K562 (cell line): ENCODE measurements around the gene CHCHD6. TPM values are rescaled to one million over a fixed set of nuclear protein-coding genes. Genes with fewer than 3 reads are reported as not detected.

Source experiments
- ADNP ChIP-seq: fragments of 200-800 bp; sonication (Bioruptor generic); IDR thresholded peaks from 2 replicates; pipeline ENCODE4 v1.6.1; 2016; ENCODE audit warnings: missing genetic modification characterization, missing compliant biosample characterization
- ATF1 ChIP-seq, 2 experiments: fragments of 450-650 bp in 1 of 2; IDR thresholded peaks; 2 replicates each; pipeline ENCODE4 v1.6.1; 2016; ENCODE audit warnings: missing compliant biosample characterization in 1 of 2, missing genetic modification characterization in 1 of 2
- BCOR ChIP-seq: fragments of 450-650 bp; IDR thresholded peaks from 2 replicates; pipeline ENCODE4 v1.6.1; 2016
- CBX1 ChIP-seq: sonication (generic); IDR thresholded peaks from 2 replicates; pipeline ENCODE4 v1.6.1; 2016; ENCODE audit warnings: antibody characterized with exemption, low read depth, mild to moderate bottlenecking
- DDX20 ChIP-seq: fragments of 450-650 bp; IDR thresholded peaks from 2 replicates; pipeline ENCODE4 v1.6.1; 2016; ENCODE audit warnings: missing genetic modification characterization, low read depth, mild to moderate bottlenecking, missing compliant biosample characterization, moderate library complexity
- ELF2 ChIP-seq: fragments of 250-450 bp; sonication (Bioruptor Pico); IDR thresholded peaks from 2 replicates; pipeline ENCODE4 v1.5.0; 2021; ENCODE audit warnings: mild to moderate bottlenecking
- FOXP1 ChIP-seq: sonication (generic); formaldehyde crosslinking; IDR thresholded peaks from 2 replicates; pipeline ENCODE4 v1.8.0; 2022; ENCODE audit warnings: mild to moderate bottlenecking, missing genetic modification reagents
- KDM1A ChIP-seq, 2 experiments: fragments of 450-650 bp; IDR thresholded peaks; 2 replicates each; pipeline ENCODE4 v1.6.1; 2016; ENCODE audit warnings: mild to moderate bottlenecking in 2 of 2
- KDM2B ChIP-seq: fragments of 250-450 bp; sonication (Bioruptor Pico); IDR thresholded peaks from 2 replicates; pipeline ENCODE4 v1.8.0; 2021; ENCODE audit warnings: mild to moderate bottlenecking, moderate library complexity
- MAFG ChIP-seq: fragments of 450-650 bp; conservative IDR thresholded peaks from 2 replicates; pipeline ENCODE4 v1.6.1; 2016; ENCODE audit warnings: missing genetic modification characterization, missing compliant biosample characterization
- MAX ChIP-seq: sonication (generic); formaldehyde crosslinking; IDR thresholded peaks from 2 replicates; pipeline ENCODE4 v1.9.0; 2022; ENCODE audit warnings: mild to moderate bottlenecking, missing genetic modification reagents
- NRF1 ChIP-seq, 2 experiments: fragments of 450-650 bp; IDR thresholded peaks in 1 of 2; conservative IDR thresholded peaks in 1 of 2; 2 replicates each; pipeline ENCODE4 v1.6.1; 2014; ENCODE audit warnings: mild to moderate bottlenecking in 2 of 2
- OTX1 ChIP-seq: fragments of 450-650 bp; formaldehyde crosslinking; IDR thresholded peaks from 2 replicates; pipeline ENCODE4 v1.4.0; 2022; ENCODE audit warnings: mild to moderate bottlenecking
- TRIM24 ChIP-seq, 2 experiments: fragments of 450-650 bp; IDR thresholded peaks; 2 replicates each; pipeline ENCODE4 v1.6.1; 2016
- ZNF175 ChIP-seq: fragments of 200-800 bp; sonication (Bioruptor generic); IDR thresholded peaks from 2 replicates; pipeline ENCODE4 v1.6.1; 2016; ENCODE audit warnings: low read depth, mild to moderate bottlenecking, missing genetic modification characterization, missing compliant biosample characterization
- ZNF398 ChIP-seq: fragments of 250-450 bp; sonication (Bioruptor Pico); IDR thresholded peaks from 2 replicates; pipeline ENCODE4 v1.8.0; 2021; ENCODE audit warnings: moderate library complexity, mild to moderate bottlenecking, inconsistent platforms
- polyA plus RNA-seq, 8 experiments: library from polyadenylated mRNA; depleted of rRNA in 4 of 8; stranded (reverse) in 5 of 8; unstranded in 3 of 8; fragments of >200 nt; fragmentation: Nextera tagmentation in 2 of 8; fragmentation: Illumina TruSeq in 1 of 8; extraction: Ambion mirVana in 2 of 8; extraction: Trizol in 1 of 8; gene quantifications; 2 replicates each; pipeline versions ENCODE4 v1.2.1 to v1.2.3, GENCODE V29; 2011 to 2014; ENCODE audit warnings: inconsistent platforms in 1 of 8, missing spikeins in 1 of 8
- total RNA-seq, 7 experiments: library from RNA; depleted of rRNA in 6 of 7; stranded (reverse); fragments of >200 nt in 6 of 7; fragmentation: Illumina TruSeq in 2 of 7; extraction: Trizol in 2 of 7; gene quantifications; 2 replicates each; pipeline versions ENCODE4 v1.2.1 to v1.2.3, GENCODE V29; 2011 to 2021; ENCODE audit warnings: low replicate concordance in 1 of 7
- TF ChIP-seq, protein P1 (sequence below), 2 experiments: fragments of 450-650 bp; conservative IDR thresholded peaks; 2 replicates each; pipeline ENCODE4 v1.6.1; 2017; ENCODE audit warnings: mild to moderate bottlenecking in 2 of 2, moderate library complexity in 2 of 2
- TF ChIP-seq, protein P2 (sequence below): sonication (generic); formaldehyde crosslinking; IDR thresholded peaks from 2 replicates; pipeline ENCODE4 v1.5.0; 2020; ENCODE audit warnings: missing genetic modification reagents
- TF ChIP-seq, protein P3 (sequence below): sonication (generic); formaldehyde crosslinking; IDR thresholded peaks from 2 replicates; pipeline ENCODE4 v1.8.0; 2022; ENCODE audit warnings: mild to moderate bottlenecking, missing genetic modification reagents

CHCHD6 gene
- total and polyA plus RNA-seq, 9 of the 15 experiments (the other 6 are each of a cell fraction or from before 2014, with no cell fraction given) = 4.6 to 18.6 (median 10.9) TPM

DNA sequence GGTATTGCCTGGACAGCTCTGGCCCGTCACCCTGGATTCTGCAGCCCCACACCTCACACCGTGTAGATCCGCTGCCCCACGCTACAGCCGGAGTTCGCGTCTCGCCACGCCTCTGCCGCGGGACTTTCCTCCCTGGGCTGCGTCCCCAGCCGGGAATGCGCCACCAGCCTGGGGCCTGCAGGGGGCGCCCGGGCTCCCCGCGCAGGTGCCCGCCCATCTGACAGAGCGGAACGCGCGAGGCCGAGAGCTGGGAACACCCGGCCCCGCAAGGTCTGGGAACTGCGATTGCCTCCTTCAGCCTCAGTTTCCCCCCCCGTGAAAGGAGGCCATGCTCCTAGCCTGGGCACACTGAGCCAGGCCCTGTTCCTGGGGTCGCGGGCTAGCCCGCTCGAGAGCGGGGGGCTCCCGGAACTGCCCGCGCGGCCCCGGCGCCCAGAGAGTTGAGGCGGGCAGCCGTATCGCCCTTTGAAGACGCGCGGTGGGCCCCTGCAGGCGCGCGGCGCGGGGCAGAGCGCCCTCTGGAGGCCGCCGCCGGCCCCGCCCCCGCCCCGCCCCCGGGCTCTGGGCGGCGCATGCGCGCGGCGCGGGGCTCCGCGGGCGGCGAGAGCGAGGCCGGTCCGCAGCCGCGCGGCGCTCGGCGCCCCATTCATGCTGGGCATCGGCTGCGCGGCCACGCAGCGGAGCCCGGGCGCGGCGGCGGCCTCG lies 278.6 kb downstream of the CHCHD6 start, which contains the start of gene PLXNA1 (continued):
- TF ChIP-seq, protein P1, sequence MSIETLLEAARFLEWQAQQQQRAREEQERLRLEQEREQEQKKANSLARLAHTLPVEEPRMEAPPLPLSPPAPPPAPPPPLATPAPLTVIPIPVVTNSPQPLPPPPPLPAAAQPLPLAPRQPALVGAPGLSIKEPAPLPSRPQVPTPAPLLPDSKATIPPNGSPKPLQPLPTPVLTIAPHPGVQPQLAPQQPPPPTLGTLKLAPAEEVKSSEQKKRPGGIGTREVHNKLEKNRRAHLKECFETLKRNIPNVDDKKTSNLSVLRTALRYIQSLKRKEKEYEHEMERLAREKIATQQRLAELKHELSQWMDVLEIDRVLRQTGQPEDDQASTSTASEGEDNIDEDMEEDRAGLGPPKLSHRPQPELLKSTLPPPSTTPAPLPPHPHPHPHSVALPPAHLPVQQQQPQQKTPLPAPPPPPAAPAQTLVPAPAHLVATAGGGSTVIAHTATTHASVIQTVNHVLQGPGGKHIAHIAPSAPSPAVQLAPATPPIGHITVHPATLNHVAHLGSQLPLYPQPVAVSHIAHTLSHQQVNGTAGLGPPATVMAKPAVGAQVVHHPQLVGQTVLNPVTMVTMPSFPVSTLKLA (conservative IDR thresholded peaks at IDR 0.05) = peak; percentile 64 to 76; a peak in 3 of 4 replicates
- TF ChIP-seq ADNP (tag) (peak; percentile 95), NRF1 (conservative IDR thresholded peaks at IDR 0.05 in 1 of 2, IDR thresholded peaks at IDR 0.05 in 1 of 2) (peak; percentile 74 to 79), ZNF175 (0 out of 2 replicates have a peak, but pooled peaks have one; percentile 39), BCOR (peak; percentile 97), KDM1A (IDR thresholded peaks at IDR 0.05) (peak; percentile 75 to 91), FOXP1 (CRISPR knock-in tag) (peak; percentile 85; the same call in 1 of the 2 replicates), KDM2B (peak; percentile 57), ZNF398 (CRISPR knock-in tag) (no peak), DDX20 (tag) (no peak), ELF2 (CRISPR knock-in tag) (peak; percentile 36; the same call in 1 of the 2 replicates), MAX (CRISPR knock-in tag) (peak; percentile 92), TRIM24 (IDR thresholded peaks at IDR 0.05) (0 out of 4 replicates have a peak, but pooled peaks of 1 of the 2 experiments have one; percentile 18), OTX1 (CRISPR knock-in tag) (no peak), ATF1 (CRISPR knock-in tag; IDR thresholded peaks at IDR 0.05) (no peak), ATF1 (tag; IDR thresholded peaks at IDR 0.05) (peak; percentile 64; the same call in 1 of the 2 replicates), CBX1 (peak; percentile 93), MAFG (no peak)
- TF ChIP-seq, protein P2, sequence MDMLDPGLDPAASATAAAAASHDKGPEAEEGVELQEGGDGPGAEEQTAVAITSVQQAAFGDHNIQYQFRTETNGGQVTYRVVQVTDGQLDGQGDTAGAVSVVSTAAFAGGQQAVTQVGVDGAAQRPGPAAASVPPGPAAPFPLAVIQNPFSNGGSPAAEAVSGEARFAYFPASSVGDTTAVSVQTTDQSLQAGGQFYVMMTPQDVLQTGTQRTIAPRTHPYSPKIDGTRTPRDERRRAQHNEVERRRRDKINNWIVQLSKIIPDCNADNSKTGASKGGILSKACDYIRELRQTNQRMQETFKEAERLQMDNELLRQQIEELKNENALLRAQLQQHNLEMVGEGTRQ = no peak
- TF ChIP-seq, protein P3, sequence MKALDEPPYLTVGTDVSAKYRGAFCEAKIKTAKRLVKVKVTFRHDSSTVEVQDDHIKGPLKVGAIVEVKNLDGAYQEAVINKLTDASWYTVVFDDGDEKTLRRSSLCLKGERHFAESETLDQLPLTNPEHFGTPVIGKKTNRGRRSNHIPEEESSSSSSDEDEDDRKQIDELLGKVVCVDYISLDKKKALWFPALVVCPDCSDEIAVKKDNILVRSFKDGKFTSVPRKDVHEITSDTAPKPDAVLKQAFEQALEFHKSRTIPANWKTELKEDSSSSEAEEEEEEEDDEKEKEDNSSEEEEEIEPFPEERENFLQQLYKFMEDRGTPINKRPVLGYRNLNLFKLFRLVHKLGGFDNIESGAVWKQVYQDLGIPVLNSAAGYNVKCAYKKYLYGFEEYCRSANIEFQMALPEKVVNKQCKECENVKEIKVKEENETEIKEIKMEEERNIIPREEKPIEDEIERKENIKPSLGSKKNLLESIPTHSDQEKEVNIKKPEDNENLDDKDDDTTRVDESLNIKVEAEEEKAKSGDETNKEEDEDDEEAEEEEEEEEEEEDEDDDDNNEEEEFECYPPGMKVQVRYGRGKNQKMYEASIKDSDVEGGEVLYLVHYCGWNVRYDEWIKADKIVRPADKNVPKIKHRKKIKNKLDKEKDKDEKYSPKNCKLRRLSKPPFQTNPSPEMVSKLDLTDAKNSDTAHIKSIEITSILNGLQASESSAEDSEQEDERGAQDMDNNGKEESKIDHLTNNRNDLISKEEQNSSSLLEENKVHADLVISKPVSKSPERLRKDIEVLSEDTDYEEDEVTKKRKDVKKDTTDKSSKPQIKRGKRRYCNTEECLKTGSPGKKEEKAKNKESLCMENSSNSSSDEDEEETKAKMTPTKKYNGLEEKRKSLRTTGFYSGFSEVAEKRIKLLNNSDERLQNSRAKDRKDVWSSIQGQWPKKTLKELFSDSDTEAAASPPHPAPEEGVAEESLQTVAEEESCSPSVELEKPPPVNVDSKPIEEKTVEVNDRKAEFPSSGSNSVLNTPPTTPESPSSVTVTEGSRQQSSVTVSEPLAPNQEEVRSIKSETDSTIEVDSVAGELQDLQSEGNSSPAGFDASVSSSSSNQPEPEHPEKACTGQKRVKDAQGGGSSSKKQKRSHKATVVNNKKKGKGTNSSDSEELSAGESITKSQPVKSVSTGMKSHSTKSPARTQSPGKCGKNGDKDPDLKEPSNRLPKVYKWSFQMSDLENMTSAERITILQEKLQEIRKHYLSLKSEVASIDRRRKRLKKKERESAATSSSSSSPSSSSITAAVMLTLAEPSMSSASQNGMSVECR (CRISPR knock-in tag) = peak; percentile 44; the same call in 1 of the 2 replicates
